ENCODE results near the gene ITGA3. TPM values are rescaled to one million over a fixed set of nuclear protein-coding genes. Genes with fewer than 3 reads are reported as not detected.

Gene ITGA3
- total and polyA plus RNA-seq, 3 donors from 2014 or later = 20.0 to 30.7 (median 24.2) TPM

- intact Hi-C loops (cut with DNase I; ENCODE audit: low total_unique reads) = no loop called here
- H3K36me3 ChIP-seq (ENCODE audit: low read depth, missing control alignments) = no peaks in the 10 kb centered on the region
- DNase-seq = no peak
- H3K27ac ChIP-seq = peak overlapping the region; percentile 88 to 93
- no peaks in the 10 kb centered on the region for H3K9me3 ChIP-seq
- peaks cover 21% of the 10 kb centered on the region for H3K4me1 ChIP-seq
- TF ChIP-seq POLR2A (IDR thresholded peaks at IDR 0.05) = no peak
- no peak for TF ChIP-seq CTCF (IDR thresholded peaks at IDR 0.05)
- H3K4me3 ChIP-seq = no peak overlapping the region
- no peaks in the 10 kb centered on the region for H3K27me3 ChIP-seq
- WGBS, 2 donors = 69 to 82% methylated on average over 10 to 19 of the region's 19 CpGs
Observed at GRCh38 chr17:50110591-50111349, 54.9 kb downstream of the ITGA3 start.

DNA sequence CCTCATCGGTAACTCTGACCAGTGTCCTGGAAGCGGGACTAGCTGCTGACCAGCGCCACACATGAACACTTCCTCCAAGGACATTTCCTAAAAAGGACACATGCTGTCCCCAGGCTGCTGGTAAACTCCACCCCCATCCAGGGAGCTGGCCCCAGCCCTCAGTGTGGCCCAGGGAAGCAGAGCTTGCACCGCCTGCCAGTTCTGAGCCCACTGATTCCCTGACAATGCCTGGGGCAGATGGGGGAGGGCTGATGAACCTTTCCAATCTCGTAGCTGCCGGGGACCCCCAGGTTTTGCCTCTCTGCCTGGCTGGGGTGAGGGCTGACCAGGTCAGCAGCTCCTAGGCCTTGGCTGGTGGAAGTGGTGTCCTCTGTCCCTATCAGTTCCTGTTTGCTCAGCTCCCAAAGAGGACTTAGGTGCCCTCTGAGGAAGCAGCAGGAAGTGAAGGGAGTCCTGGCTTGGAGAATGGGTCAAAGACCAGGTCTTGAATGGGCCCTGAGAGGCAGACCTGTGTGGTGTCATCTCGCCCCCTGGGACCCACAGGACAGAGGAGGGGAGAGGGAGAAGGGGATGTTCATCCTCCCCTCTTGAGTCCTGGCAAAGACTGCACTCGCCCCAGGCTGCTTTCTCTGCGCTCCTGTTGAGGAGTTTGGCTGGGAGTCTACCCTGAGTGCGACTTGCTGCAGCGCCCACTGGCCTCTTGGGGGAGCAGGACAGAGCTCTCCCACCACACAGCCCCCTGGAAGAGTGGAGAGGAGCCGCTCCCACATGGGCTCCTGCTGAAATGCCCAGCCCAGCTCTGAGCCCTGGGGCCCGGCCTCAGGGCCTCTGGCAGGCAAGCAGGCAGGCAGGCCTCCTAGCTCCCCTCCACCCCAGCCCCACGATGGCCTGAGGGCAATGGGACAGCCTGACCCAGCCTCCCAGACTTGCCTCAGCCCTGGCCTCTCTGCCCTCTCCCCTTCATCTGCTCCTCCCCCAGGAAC is 56.1 kb downstream of the ITGA3 start:
- H3K27me3 ChIP-seq = no peaks in the 10 kb centered on the region
- DNase-seq = peak; percentile 84
- H3K36me3 ChIP-seq (ENCODE audit: low read depth, missing control alignments) = no peaks in the 10 kb centered on the region
- H3K9me3 ChIP-seq = no peaks in the 10 kb centered on the region
- no peak overlapping the region for H3K4me3 ChIP-seq
- intact Hi-C loops (cut with DNase I; ENCODE audit: low total_unique reads) = no loop called here
- no peak for TF ChIP-seq CTCF (IDR thresholded peaks at IDR 0.05)
- no peak for TF ChIP-seq POLR2A (IDR thresholded peaks at IDR 0.05)
- peak overlapping the region; percentile 88 to 93 for H3K27ac ChIP-seq
- H3K4me1 ChIP-seq = peaks cover 21% of the 10 kb centered on the region
- WGBS, 2 donors = 32 to 58% methylated on average over 8 to 14 of the region's 14 CpGs

- Histone ChIP-seq H3K4me1 (peaks cover 25% of the 10 kb centered on the region), H3K27ac (peak overlapping the region; percentile 88 to 93), H3K4me3 (no peak overlapping the region), H3K36me3 (ENCODE audit: low read depth, missing control alignments) (no peaks in the 10 kb centered on the region), H3K9me3 (no peaks in the 10 kb centered on the region), H3K27me3 (no peaks in the 10 kb centered on the region)
- WGBS, 2 donors = 57 to 84% methylated on average over 16 to 17 of the region's 17 CpGs
- DNase-seq = peak; percentile 43
- TF ChIP-seq POLR2A (IDR thresholded peaks at IDR 0.05) (no peak), CTCF (IDR thresholded peaks at IDR 0.05) (peak in 1 of 3 experiments; percentile 23)
- intact Hi-C loops (cut with DNase I; ENCODE audit: low total_unique reads) = no loop called here
Observed at GRCh38 chr17:50112694-50113093, 56.8 kb downstream of the ITGA3 start.

DNA sequence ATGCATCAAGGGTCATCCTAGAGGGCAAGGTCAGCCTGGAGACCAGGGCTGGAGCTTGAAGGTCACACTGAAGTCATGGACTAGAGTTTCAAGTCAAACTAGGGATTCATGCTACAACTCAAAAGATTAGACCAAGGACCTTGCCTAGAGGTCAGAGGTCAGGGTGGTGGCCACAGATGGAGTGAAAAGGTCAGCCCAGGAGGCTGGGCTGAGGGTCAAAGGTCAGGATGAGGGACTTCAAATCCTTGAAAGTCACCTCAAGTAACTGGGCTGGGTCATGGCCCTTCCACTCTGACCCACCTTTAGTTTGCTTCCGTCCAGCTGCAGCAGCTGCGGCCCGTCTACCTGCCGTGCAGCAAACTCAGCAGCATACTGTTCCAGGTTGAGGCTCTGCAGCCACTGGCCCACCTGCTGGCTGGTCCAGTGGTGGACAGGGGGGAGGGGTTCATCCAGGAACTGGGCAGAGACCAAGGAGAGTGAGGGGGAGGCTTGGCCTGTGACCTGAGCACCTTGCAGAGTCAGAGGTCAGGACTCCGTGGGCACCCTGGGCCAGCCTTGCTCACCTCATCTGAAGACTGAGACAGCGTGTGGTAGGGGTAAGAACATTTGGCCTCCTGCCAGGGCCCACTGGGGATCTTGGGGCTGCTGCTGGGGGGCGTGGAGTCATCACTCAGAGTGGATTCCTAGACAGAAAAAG is 57.9 kb downstream of the ITGA3 start:
- no peaks in the 10 kb centered on the region for H3K36me3 ChIP-seq (ENCODE audit: low read depth, missing control alignments)
- TF ChIP-seq CTCF (IDR thresholded peaks at IDR 0.05) = no peak
- TF ChIP-seq POLR2A (IDR thresholded peaks at IDR 0.05) = no peak
- DNase-seq = no peak
- no peak overlapping the region for H3K4me3 ChIP-seq
- peaks cover 25% of the 10 kb centered on the region for H3K4me1 ChIP-seq
- no peak overlapping the region for H3K27ac ChIP-seq
- intact Hi-C loops (cut with DNase I; ENCODE audit: low total_unique reads) = no loop called here
- no peaks in the 10 kb centered on the region for H3K9me3 ChIP-seq
- no peaks in the 10 kb centered on the region for H3K27me3 ChIP-seq
- WGBS, 2 donors = 83 to 90% methylated on average over 6 to 7 of the region's 7 CpGs

Data from testis (tissue), 3 donors.